ENCODE results near the gene JAKMIP3. TPM values are rescaled to one million over a fixed set of nuclear protein-coding genes. Genes with fewer than 3 reads are reported as not detected.

The JAKMIP3 gene
- total RNA-seq, 1 donor from 2014 or later = 1.5 TPM

DNA sequence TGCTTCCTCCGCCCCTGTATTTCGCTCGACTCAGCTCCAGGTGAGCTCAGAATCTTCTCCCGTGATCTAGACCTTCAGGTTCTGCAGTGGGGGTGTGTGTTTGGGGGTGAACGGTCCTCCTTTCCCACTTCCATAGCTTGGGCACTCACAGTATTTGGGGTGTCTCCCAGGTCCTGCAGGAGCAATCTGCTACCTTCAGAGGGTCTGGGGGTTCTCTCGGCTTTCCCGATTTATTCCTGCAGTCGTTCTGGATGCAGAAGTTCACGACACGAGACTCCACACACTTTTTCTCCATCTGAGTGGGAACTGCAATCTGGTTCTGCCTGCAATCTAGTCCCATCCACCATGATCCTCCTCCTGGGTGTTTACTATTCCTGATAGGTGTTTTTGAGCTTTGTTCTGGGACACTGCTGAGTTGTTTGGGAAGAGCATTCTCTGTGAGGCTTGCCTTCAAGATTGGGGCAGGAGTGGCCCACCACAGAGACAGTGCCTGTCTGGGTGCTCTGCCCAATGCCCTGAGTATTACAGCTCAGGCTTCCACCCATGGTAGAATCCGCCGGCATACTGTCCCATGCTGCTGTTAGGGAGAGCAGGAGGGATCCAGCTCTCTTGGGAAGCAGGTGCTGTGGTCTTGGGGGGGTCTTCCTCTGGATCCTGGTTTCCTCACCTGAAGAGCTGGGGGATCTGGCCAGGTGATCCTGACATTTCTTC, 29.8 kb downstream of the JAKMIP3 start:
- peak; percentile 26 for DNase-seq (ENCODE audit: low spot score)
- intact Hi-C loops (cut with DNase I) = no loop called here

DNA sequence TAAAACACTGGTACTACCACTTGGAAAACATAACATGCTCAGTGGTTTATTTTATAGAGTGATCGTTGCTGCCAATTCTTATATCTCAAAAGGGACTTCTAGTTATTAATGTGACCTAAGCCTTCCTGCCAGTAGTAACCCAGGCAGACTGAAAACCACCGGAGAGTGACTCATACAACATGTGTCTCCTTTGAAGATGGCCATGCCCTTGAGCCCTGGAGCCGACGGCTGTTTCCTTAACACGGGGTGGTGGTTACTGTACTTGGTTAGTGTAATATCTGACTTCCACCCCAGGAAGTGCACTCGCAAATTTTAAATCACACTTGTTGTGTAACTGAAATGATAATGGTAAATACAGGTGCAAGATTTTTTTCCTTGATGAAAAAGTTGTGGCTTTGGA, 30.5 kb downstream of the JAKMIP3 start:
- peak; percentile 70 for DNase-seq (ENCODE audit: low spot score)
- intact Hi-C loops (cut with DNase I) = no loop called here

DNA sequence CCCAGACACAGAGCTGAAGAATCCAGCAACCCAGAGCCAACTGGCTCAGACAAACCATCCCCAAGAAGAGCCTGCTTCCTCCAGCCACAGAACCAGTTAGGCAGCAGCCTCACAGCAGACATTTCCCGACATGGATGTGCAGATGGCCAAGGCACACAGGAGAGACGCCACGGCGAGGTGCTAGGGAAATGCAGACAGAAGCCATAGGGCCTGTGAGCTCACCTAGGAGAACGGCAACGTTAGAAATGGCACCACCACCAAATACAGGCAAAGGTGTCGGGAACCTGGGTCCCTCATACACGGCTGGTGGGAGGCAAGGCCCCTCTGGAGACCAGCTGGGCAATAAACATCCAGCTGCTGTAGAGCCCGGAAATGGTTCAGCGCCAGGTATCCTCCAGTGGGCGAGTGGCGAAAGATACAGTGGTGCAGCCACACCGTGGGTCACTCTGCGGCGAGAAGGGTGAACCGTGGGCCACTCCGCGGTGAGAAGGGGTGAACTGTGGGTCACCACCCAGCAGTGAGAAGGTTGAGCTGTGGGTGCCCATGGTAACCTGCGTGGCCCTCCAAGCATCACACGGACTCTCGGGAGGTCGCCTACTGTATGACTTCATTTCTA, 31.2 kb downstream of the JAKMIP3 start:
- DNase-seq (ENCODE audit: low spot score) = no peak

DNA sequence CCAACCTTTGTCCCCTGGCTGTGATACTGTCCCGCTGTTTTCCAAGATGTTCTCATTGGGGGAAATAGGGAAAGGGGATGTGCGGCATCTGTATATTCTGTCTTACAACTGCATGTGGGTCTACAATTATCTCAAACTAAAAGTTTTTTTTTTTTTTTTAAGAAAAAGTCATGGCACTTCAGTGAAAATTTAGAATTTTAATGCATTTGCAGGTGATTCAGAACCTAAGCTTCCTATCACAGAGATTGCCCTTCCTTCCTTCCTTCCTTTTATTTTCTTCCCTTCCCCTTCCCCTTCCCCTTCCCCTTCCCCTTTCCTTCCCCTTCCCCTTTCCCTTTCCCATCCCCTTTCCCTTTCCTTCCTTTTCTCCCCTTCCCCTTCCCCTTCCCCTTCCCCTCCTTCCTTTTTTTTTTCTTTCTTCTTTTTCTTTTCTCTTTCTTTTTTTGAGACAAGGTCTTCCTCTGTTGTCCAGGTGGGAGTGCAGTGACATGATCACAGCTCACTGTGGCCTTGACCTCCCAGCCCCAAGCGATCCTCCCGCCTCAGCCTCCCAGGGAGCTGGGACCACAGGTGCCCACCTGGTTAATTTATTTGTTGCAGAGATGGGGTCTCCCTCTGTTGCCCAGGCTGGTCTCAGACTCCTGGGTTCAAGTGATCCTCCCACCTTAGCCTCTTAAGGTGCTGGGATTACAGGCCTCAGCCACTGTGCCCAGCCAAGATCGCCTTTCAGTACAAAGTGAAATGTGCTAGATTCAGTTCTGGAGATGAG, 32.0 kb downstream of the JAKMIP3 start:
- DNase-seq (ENCODE audit: low spot score) = peak; percentile 49

More for the DNA sequence above, 31.2 kb downstream of the JAKMIP3 start:
- intact Hi-C loops (cut with DNase I) = no loop called here

DNA sequence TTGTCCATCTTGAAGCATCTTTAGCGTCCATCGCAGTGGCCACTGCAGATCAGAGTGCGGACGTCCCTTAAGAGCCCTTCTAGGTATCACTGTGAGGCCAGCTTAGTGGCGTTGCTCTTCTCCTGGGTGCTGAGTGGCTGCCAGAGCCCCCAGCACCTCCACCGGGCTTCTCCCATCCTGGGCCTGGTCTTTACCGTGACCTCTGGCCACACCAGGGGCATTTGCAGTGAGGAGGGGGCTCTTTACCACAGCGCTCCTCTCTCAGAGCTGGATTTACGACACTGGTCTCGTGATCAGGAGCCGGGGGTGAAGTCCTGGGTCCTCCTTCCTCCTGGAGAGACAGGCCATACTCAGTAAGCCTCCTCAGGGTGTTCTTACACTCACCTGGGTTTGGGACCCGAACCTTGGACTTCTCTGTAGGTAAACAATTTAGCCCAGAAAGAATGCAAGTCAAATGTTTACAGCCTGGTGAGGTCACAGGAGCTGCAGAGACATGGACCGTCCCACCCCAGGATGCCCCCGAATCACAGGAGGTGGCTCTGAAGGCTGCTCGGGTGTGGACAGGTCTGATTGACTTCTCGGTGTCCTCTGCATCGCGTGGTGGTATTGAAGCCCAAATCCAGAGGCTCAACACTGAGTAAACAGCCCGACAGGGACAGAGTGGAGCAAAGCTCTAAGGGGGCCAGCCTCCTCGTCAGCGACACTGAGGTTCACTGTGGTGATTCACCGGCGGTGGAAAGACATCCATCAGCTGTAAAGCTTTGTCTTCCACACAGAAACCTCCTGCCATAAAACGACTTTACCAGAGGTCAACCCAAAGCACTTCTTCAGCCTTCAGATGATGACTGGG, 33.0 kb downstream of the JAKMIP3 start:
- peak; percentile 72 for DNase-seq (ENCODE audit: low spot score)
- intact Hi-C loops (cut with DNase I) = no loop called here

More for the DNA sequence above, 32.0 kb downstream of the JAKMIP3 start:
- intact Hi-C loops (cut with DNase I) = no loop called here

DNA sequence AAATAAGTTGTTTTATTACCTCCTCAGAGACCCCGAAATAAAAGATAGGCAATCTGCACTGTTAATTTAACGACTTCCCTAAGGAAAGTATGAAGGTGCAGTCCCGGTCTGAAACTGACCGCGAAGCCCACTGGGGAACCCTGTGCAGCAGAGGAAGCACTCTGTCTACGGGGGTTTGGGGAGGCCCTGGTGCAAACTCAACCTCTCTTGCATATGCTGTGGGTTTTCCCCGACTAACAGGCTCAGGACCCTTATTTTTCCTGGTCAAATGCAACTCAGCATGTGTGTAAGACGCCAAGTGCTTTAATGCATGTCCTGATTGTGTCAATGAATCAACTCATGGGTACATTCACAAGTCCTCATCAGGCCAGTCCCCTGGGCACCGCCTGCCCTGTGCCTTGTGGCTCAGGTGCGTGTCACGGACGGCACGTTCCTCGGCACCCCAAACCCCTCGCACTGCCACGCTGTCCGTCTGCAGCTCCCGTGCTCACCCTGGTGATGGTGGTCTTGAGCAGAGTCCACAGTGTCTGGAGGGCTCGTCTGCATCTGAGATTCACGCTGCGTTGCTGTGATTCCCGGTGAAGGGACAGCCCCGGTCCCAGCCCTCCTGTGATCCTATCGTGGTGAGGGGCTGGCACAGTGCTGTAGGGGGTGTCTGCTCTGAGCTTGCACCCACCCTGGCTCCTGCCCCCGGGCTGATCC, 33.8 kb downstream of the JAKMIP3 start:
- DNase-seq (ENCODE audit: low spot score) = peak; percentile 63
- intact Hi-C loops (cut with DNase I) = no loop called here

DNA sequence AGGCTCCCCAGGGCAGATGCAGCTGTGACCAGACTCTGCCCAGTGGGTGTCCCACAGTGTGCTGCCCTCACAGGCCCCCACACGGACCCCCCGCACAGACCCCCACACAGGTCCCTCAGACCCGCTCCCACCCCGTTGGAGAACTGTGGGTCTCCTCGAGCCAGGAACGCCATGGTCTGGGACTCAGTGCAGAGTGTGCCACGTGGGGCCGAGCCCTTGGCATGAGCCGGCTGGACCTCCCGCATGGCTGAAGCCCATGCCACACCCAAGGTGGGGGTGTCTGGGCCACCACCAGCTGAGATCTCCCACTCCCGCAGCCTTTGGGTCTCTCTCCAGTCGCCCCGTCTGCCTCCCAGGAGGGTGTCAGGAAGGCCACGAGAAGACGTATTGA, 34.3 kb downstream of the JAKMIP3 start:
- intact Hi-C loops (cut with DNase I) = no loop called here
- peak; percentile 57 for DNase-seq (ENCODE audit: low spot score)

DNA sequence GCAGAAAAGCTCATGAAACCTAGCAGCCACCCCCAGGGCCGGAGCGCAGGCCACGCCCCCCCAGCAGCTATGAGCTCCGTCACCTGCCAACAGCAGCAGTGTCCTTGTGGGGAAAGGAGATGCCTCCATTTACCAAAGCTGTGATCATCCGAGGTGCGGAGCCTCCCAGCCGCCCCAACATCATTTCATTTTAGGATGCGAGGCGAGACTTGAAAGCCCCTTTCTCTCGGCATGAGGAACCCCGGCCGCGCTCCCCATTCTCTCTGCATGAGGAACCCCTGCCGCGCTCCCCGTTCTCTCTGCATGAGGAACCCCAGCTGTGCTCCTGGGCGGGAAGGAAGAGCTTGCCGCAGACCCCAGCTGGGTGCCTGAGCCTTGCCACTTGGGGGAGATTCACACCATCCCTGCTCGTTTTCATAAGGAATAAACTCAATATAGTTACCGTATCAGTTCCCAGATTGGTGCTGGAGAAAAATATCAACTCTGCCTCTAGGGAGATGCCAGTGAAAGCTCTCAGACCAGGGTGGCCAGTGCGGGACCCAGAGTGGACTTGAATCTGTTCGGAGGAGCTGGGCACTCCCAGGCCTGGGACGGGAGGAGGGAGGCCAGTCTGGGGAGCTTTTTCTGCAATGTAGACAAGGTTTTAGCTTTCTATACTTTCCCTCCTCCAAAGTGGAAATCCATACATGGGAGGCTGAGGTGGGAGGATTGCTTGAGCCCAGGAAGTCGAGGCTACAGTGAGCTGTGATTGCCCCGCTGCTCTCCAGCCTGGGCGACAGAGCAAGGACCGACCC, 35.0 kb downstream of the JAKMIP3 start:
- intact Hi-C loops (cut with DNase I) = no loop called here
- peak; percentile 66 for DNase-seq (ENCODE audit: low spot score)

DNA sequence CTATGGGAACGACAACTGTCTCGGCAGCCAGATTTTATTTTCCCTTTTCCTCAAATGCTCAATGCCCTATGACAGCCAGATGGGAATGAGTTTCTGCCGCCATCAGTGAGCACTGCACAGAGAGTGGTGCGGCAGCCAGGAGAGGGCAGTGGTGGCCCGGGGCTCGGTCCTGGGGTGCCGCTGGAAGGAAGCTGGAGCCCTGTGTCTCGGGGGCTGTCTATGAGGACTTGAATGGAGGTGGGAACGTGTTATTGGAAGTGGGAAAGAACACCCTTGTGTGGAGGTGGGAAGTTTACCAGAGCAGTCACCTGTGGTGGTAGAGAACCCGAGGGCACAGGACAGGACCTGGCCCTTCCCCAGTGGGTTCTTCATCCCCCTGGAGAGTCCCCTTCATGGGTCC, 35.8 kb downstream of the JAKMIP3 start:
- intact Hi-C loops (cut with DNase I) = no loop called here
- DNase-seq (ENCODE audit: low spot score) = peak; percentile 58

DNA sequence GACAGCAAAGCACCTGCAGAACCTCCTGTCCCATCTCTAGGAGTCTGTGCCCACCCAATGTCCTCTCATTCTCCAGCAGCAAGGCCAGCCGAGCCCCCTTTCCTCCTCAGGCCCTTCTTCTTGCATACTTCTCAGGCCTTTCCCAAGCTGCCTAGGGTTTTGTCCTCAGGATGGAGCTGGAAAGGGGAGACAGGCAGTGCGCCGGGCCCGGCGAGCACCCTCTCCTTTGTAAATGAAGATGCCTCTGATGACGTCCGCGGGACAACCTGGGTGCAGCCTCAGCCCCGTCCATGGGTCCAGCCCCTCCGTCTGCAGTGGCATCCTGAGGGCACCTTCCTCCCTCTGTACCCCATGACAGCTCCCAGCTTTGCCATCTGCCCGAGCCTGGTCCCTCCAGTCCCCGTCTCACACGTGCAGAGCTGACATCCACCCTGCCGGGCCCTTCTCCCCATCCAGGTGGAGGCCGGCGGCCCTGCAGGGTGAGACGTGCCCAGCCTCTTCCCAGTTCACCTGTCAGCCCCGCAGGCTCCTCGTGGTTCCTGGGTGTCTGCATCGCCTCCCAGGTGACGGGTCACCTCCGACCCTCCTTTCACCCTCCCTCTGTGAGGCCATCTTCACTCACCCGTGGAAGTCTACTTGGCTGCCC, 36.4 kb downstream of the JAKMIP3 start:
- intact Hi-C loops (cut with DNase I) = no loop called here
- peak; percentile 41 for DNase-seq (ENCODE audit: low spot score)

DNA sequence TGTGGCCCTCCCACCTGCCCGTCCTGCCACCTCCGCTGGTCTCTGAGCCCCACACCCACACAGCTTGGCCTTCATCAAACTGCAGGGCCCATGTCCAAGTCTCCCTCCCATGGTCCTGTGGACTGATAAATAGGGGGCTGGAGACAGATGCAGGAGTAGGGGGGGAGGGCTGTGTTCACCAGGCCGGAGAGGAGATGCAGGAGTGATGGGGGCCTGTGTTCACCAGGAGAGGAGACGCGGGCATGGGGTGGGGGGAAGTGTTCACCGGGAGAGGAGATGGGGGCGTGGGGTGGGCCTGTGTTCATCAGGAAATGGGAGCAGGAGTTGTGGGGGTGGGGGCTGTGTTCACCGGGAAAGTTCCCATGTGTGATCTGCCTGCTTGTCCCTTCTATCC, 37.0 kb downstream of the JAKMIP3 start:
- intact Hi-C loops (cut with DNase I) = no loop called here
- DNase-seq (ENCODE audit: low spot score) = peak; percentile 41

DNA sequence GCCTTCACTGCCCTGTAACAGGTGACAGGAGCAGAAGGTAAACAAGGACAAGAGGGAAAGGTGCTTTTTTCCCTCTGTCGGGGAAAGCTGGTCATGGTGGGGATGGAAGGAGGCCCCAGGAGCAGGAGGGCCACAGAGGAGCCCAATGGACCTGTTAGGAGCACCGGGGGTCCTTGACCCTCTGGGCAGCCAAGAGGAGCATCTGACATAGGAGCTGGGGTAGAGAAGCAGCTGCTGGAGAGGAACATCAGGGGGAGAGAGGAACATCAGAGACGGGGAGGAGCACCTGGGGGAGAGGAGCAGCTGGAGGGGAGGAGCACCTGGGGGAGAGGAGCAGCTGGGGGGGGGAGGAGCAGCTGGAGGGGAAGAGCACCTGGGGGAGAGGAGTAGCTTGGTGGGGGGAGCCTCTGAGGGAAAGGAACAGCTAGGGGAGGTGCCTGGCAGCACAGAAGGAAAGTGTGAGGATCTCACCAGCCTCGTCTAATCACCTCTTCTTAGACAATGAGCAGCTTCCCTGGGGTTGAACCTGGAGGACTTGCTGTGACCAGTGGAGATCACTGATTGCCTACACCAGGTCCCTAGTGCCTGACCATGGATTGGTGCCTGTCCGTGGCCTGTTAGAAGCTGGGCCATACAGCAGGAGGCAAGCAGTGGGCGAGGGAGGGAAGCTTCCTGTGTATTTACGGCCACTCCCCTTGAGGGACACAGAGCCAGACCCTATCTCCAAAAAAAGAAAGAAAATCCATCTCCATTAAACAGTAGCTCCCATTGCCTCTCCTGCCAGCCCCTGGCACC, 37.6 kb downstream of the JAKMIP3 start:
- peak; percentile 31 for DNase-seq (ENCODE audit: low spot score)
- intact Hi-C loops (cut with DNase I) = no loop called here

DNA sequence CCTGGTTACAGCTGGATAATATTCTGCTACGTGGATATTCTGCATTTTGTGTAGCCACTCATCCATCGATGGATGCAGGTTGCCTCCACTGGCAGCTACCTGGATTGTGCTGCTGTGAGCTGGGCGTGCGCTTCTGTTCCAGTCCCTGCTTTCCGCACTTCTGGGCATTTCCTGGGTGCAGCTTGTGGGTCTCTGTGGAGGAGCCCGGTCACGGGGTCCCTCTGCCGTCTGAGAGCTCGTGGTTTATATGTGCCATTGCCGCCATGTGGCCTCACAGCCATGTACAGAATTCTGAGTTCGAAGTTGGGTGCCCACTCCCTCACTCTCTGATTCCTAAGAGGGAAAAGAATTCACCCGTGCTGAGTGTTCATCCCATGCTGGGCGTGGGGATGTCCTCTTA, 38.3 kb downstream of the JAKMIP3 start:
- intact Hi-C loops (cut with DNase I) = no loop called here
- DNase-seq (ENCODE audit: low spot score) = peak; percentile 24

DNA sequence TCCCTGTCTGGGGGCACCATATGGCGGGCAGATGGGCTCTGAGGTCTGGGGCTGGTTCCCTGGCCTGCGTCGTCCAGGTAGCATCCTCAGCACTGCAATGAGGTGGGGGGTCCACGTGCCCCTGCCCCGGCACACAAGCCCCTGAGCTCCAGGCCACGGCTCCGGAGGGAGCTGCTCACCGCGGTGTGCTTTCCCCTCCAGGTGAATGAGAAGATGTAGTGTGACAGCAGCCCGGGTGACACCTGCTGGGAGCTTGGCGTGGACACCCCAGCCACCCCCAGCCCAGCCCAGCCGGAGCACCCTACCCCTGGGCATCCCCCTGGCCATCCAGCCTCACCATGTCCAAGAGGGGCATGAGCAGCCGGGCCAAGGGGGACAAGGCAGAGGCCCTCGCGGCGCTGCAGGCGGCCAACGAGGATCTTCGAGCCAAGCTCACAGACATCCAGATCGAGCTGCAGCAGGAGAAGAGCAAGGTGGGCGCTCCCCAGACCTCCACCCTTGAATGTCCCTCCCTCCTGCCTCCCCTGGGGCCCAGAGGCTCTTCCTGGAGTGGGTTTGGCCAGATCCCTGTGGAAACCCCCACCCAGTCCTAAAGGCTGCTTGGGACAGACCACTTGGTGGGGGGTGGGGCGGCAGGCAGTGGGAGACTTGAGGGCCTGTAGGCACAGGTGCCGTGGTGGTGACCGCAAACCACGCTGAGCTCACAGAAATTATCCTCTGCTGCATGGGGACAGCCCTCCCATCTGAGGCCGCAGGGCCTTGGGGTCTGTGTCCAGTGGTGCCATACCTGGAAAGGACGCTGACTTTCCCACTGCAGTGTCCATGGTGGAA, 38.9 kb downstream of the JAKMIP3 start:
- peak; percentile 70 for DNase-seq (ENCODE audit: low spot score)

DNA sequence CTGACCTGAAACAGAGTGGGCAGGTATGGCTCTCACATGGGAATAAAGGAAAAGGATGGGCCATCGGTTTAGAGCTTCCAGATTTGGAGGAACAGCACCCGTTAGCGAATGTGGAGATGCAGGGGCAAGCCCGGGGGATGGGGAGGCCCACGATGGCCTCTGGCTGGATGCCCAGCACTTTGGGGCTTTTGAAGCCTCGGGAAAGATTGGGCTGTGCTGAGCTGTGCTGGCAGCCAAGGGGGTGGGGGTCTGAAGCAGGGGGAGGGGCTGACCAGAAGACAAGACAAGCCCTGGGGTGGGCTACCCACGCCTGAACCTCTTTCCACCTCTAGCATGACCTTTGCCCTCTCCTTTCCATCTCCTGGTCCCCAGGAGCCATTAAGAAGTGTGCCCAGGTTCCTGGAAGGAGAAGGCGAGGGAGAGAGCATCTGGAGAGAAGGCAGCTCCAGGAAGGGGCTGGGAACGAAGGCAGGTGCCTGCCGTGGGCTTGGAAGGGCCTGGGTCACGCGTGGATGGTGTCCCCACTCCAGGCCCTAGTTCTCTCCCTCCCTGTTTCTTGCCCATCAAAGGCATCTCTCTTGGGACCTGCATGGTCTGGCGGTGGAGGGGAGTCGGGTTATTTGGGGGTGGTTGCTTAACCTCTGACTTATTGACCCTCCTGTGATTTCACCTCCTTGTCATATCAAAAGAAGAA, 39.7 kb downstream of the JAKMIP3 start:
- peak; percentile 33 for DNase-seq (ENCODE audit: low spot score)
- intact Hi-C loops (cut with DNase I) = no loop called here

More for the DNA sequence above, 38.9 kb downstream of the JAKMIP3 start:
- intact Hi-C loops (cut with DNase I) = no loop called here

DNA sequence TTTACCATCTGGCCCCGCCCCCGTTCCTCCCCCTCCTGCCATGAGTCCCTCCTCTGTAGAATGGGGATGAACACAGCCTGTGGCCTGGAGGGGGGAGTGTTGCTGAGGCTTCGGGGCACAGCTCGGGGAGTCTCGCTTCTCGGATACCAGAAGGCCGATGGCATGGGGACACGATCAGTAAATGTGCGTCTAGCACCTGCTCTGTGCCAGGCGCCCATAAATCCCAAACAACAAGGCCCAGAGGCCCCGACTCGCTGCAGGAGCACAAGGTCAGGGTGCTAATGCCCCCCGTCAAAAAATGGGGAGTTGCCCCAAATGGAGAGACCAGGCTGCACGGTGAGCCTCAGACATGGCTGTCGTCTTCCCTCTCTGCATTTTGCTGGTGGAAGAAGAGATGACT, 40.7 kb downstream of the JAKMIP3 start:
- intact Hi-C loops (cut with DNase I) = no loop called here
- DNase-seq (ENCODE audit: low spot score) = peak; percentile 17
